Lung microvascular endothelial cell (primary cell): Measurements from ENCODE around the gene EIF4A2. TPM values are rescaled to one million over a fixed set of nuclear protein-coding genes. Genes with fewer than 3 reads are reported as not detected.
A peak's percentile ranks its signal among the peaks of the same experiment; 100 is the strongest.
"Not testable (repeated sequence)": the region's sequence is repeated elsewhere in the genome, so short reads cannot be mapped to it uniquely, and the experiment has no call there.

Source experiments
- DNase-seq, 2 donors: peaks; one replicate each; pipeline versions ENCODE4 v3.0.0 to v3.0.0-alpha.2; 2010; ENCODE audit warnings: low read depth in 2 of 2
- total RNA-seq: library from RNA; depleted of rRNA; stranded (reverse); fragments of >200 nt; gene quantifications from 2 replicates; pipeline ENCODE4 v1.2.1, GENCODE V29; 2014

Gene EIF4A2
- total RNA-seq, 1 donor from 2014 or later = 608 TPM

GRCh38 chr3:186784820-186785494 is 1.6 kb downstream of the EIF4A2 start:
- DNase-seq = no peak

DNA sequence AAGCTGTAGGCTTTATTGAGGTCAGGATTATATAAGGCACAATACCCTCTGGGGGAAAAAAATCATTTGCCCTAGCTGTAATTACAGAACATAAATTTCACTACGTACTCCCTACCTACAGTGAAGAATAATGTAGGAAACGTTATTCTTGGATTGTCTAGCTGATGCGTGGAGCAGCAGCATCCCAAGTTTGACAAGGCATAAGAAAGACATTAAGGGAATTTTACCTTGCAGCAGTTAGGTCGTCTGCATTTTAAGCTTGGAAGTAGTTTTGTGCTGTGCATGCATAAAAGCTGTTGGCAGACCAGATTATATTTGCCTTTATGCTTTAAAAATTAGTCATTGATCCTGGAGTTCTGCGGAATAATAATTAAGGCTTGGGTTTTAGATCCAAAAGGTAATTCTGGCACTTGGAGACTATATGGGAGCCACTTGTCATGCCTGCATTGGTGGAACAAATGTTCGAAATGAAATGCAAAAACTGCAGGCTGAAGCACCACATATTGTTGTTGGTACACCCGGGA is 2.2 kb downstream of the EIF4A2 start:
- DNase-seq = no peak

- no peak for DNase-seq
Measured at GRCh38 chr3:186786922-186787321, 3.5 kb downstream of the EIF4A2 start.

GRCh38 chr3:186787642-186788481 is 4.5 kb downstream of the EIF4A2 start:
- DNase-seq = no peak

- no peak for DNase-seq
Measured at GRCh38 chr3:186788482-186789370, 5.3 kb downstream of the EIF4A2 start.

- DNase-seq = no peak
Measured at GRCh38 chr3:186789554-186790260, 6.3 kb downstream of the EIF4A2 start.

- DNase-seq = peak in 1 of 2 donors; percentile 30
Measured at GRCh38 chr3:186790261-186790981, 7.0 kb downstream of the EIF4A2 start.

GRCh38 chr3:186798239-186798874 is 15.0 kb downstream of the EIF4A2 start:
- DNase-seq = peak; percentile 30 to 49

DNA sequence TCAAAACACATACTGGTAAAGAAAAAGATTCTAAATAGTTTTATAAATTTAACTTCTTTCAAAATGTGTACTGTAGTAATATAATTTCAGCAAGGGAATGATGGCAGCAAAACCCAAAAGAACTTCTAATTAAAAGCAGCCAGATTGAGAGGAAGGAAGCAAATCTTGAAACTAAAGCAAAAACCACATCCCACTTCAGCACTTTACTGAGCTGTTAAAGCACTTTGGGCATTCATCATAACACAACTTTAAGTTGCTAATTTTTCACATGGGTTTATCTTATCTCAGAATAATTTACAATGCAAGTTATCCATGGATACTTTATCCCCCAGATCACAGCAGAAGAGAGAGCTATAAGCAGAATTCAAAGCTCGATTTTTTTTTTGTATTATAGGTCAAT is 16.9 kb downstream of the EIF4A2 start:
- DNase-seq = no peak

DNA sequence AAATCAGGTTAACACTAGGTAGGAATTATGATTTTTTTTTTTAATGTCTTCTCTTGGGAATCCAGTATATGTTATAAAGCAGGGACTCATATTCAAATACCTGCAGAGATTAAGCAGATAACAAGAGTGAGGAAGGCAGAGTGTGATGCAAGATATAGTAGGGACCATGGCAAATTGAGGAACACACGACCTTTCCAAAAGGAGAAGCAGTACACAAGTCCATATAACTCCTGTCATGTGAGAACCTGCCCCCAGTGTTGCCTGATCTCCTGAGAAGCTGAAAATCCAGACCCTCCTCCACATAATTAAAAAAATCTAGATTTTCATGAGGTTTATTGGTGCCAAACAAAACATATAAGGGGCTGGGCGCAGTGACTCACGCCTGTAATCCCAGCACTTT is 19.3 kb downstream of the EIF4A2 start:
- DNase-seq = no peak

- not testable (repeated sequence) for DNase-seq
Measured at GRCh38 chr3:186803447-186803846, 20.1 kb downstream of the EIF4A2 start.

GRCh38 chr3:186806089-186807055 is 23.0 kb downstream of the EIF4A2 start, which contains the start of gene RFC4:
TSS of gene RFC4 (minus strand) at chr3:186806482. CDS start at chr3:186804713, 1,769 bp downstream.
- DNase-seq = peak; percentile 65 to 81

GRCh38 chr3:186807231-186807630 is 23.9 kb downstream of the EIF4A2 start:
- peak in 1 of 2 donors; percentile 42 for DNase-seq

GRCh38 chr3:186810336-186810996 is 27.1 kb downstream of the EIF4A2 start:
- no peak for DNase-seq

GRCh38 chr3:186811313-186811712 is 27.9 kb downstream of the EIF4A2 start:
- DNase-seq = not testable (repeated sequence)

DNA sequence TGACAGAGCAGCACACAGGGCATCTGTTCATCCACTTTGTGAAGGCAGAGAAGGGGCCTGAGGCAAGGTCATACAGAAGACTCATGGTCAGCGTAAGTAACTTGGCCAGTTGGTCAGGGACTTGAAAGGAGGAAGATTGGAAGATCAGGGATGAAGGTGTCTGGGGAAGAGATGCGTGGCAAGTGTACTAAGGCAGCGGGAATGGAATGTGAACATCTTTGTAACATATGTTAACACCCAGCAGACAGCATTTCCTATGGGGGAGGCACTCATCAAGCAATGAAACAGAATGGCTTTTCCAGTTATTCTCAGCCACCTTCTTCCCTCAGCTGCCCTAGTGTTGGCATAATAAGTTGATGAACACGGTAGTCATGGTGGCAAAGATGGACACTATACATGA is 30.7 kb downstream of the EIF4A2 start:
- no peak for DNase-seq

- DNase-seq = peak in 1 of 2 donors; percentile 54
Measured at GRCh38 chr3:186815435-186815834, 32.1 kb downstream of the EIF4A2 start.

DNA sequence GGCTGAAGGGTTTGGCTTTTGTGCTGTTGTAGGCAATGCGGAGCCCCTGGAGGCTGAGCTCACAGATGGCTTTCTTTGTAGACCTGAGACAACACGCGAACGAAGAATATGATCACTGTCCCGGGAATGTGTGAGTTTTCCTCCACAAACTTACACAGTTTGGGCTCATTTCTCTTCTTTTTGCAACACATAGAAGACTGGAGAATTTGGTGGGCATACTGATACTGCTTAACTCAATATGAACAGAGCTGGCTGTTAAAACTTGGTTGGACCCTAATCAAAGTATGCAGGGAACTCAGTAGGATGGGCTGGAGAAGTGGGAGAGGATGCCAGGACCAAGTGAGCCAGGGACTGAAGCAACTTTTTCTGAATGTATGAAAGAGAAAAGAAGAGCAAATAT is 35.1 kb downstream of the EIF4A2 start:
- DNase-seq = no peak
